Liver (tissue), 9 donors: ENCODE results near the gene TRPC4. TPM values are rescaled to one million over a fixed set of nuclear protein-coding genes. Genes with fewer than 3 reads are reported as not detected.

ENCODE experiments used
- DNase-seq: peaks from one replicate; pipeline ENCODE4 v3.0.0-alpha.2; 2017; ENCODE audit warnings: low spot score
- H3K27ac ChIP-seq, 2 donors: one replicate each; pipeline ENCODE4 v1.7.0; 2013; ENCODE audit warnings: inconsistent platforms in 2 of 2, low read length in 2 of 2, control low read depth in 1 of 2, low read depth in 1 of 2, mild to moderate bottlenecking in 1 of 2
- H3K27me3 ChIP-seq, 4 donors: one replicate each; pipeline versions ENCODE4 v1.6.1 to v1.7.0; 2013; ENCODE audit warnings: low read length in 3 of 4, inconsistent platforms in 1 of 4, mild to moderate bottlenecking in 1 of 4, moderate library complexity in 1 of 4; ENCODE audit not compliant: control insufficient read depth in 4 of 4, insufficient read depth in 4 of 4
- H3K36me3 ChIP-seq, 4 donors: one replicate each; pipeline versions ENCODE4 v1.6.1 to v1.7.0; 2013; ENCODE audit warnings: low read length in 3 of 4, mild to moderate bottlenecking in 3 of 4, low read depth in 1 of 4, moderate library complexity in 1 of 4; ENCODE audit not compliant: control insufficient read depth in 4 of 4, insufficient read depth in 3 of 4
- H3K4me1 ChIP-seq, 4 donors: one replicate each; pipeline versions ENCODE4 v1.6.1 to v1.7.0; 2013; ENCODE audit warnings: low read length in 3 of 4, mild to moderate bottlenecking in 3 of 4, moderate library complexity in 1 of 4; ENCODE audit not compliant: control insufficient read depth in 4 of 4, insufficient read depth in 4 of 4
- H3K4me3 ChIP-seq, 3 donors: one replicate each; pipeline versions ENCODE4 v1.6.1 to v1.7.0; 2013; ENCODE audit warnings: low read length in 3 of 3, control low read depth in 1 of 3, low read depth in 1 of 3, mild to moderate bottlenecking in 1 of 3
- H3K9ac ChIP-seq, 2 donors: one replicate each; pipeline ENCODE4 v1.7.0; 2013; ENCODE audit warnings: low read length in 2 of 2, mild to moderate bottlenecking in 2 of 2, moderate library complexity in 2 of 2, control low read depth in 1 of 2, low read depth in 1 of 2
- H3K9me3 ChIP-seq, 4 donors: one replicate each; pipeline versions ENCODE4 v1.6.1 to v1.7.0; 2013; ENCODE audit warnings: low read length in 3 of 4; ENCODE audit not compliant: control insufficient read depth in 4 of 4
- ATF3 ChIP-seq: IDR thresholded peaks from 2 replicates; pipeline ENCODE4 v1.6.1; 2016; ENCODE audit warnings: antibody characterized with exemption
- CTCF ChIP-seq: fragments of 150-350 bp; IDR thresholded peaks from 2 replicates; pipeline ENCODE4 v1.5.1; 2017; ENCODE audit warnings: improper control_type of control experiment, low read depth, low read length; ENCODE audit not compliant: missing input control
- FOXA1 ChIP-seq: IDR thresholded peaks from 2 replicates; pipeline ENCODE4 v1.6.1; 2016; ENCODE audit warnings: antibody characterized with exemption
- FOXA2 ChIP-seq: IDR thresholded peaks from 2 replicates; pipeline ENCODE4 v1.6.1; 2016; ENCODE audit warnings: antibody characterized with exemption
- GABPA ChIP-seq, 2 donors: IDR thresholded peaks in 1 of 2; conservative IDR thresholded peaks in 1 of 2; 2 replicates each; pipeline ENCODE4 v1.6.1; 2016; ENCODE audit warnings: antibody characterized with exemption in 2 of 2, mild to moderate bottlenecking in 1 of 2, moderate library complexity in 1 of 2
- HNF4A ChIP-seq, 2 donors: conservative IDR thresholded peaks; 2 replicates each; pipeline ENCODE4 v1.6.1; 2016; ENCODE audit warnings: antibody characterized with exemption in 2 of 2, mild to moderate bottlenecking in 2 of 2
- HNF4G ChIP-seq: IDR thresholded peaks from 2 replicates; pipeline ENCODE4 v1.6.1; 2016; ENCODE audit warnings: antibody characterized with exemption
- MAX ChIP-seq: IDR thresholded peaks from 2 replicates; pipeline ENCODE4 v1.6.1; 2016; ENCODE audit warnings: antibody characterized with exemption
- NR2F2 ChIP-seq: IDR thresholded peaks from 2 replicates; pipeline ENCODE4 v1.6.1; 2016; ENCODE audit warnings: antibody characterized with exemption
- RAD21 ChIP-seq, 2 donors: IDR thresholded peaks; 2 replicates each; pipeline ENCODE4 v1.6.1; 2016; ENCODE audit warnings: antibody characterized with exemption in 2 of 2, mild to moderate bottlenecking in 2 of 2
- RXRA ChIP-seq, 2 donors: IDR thresholded peaks; 2 replicates each; pipeline ENCODE4 v1.6.1; 2017 to 2018; ENCODE audit warnings: antibody characterized with exemption in 2 of 2, mild to moderate bottlenecking in 1 of 2
- SP1 ChIP-seq: IDR thresholded peaks from 2 replicates; pipeline ENCODE4 v1.6.1; 2018; ENCODE audit warnings: antibody characterized with exemption, mild to moderate bottlenecking
- TAF1 ChIP-seq: conservative IDR thresholded peaks from 2 replicates; pipeline ENCODE4 v1.6.1; 2016; ENCODE audit warnings: antibody characterized with exemption, mild to moderate bottlenecking
- YY1 ChIP-seq: IDR thresholded peaks from 2 replicates; pipeline ENCODE4 v1.6.1; 2016; ENCODE audit warnings: antibody characterized with exemption, mild to moderate bottlenecking
- ZBTB33 ChIP-seq: IDR thresholded peaks from 2 replicates; pipeline ENCODE4 v1.6.1; 2016; ENCODE audit warnings: antibody characterized with exemption
- WGBS: extraction: QIAGEN DNeasy Blood & Tissue Kit; methylation state at CpG from one replicate; pipeline ENCODE4 v1.1.7; 2013; 5-methylcytosine and 5-hydroxymethylcytosine counted together
- polyA plus RNA-seq, 2 donors: library from polyadenylated mRNA; stranded (reverse) in 1 of 2; unstranded in 1 of 2; fragments of 200-250 nt in 1 of 2; fragments of >200 nt in 1 of 2; fragmentation: Nextera tagmentation in 1 of 2; extraction: Ambion mirVana in 1 of 2; gene quantifications; one replicate each; pipeline versions ENCODE4 v1.2.1 to v1.2.3, GENCODE V29; 2013 to 2015
- total RNA-seq, 2 donors: library from RNA; depleted of rRNA; stranded (reverse); fragments of >200 nt; gene quantifications; one replicate each; pipeline ENCODE4 v1.2.3, GENCODE V29; 2014
- donor health status: healthy.
- donor health status: healthy.
- donor health status: healthy.
- donor health status: healthy.
- donor health status: healthy.

The TRPC4 gene
- total and polyA plus RNA-seq, 4 donors: 0.04 to 0.17 (median 0.05) TPM; not detected in 1

GRCh38 chr13:37613236-37613635 is 256.3 kb downstream of the TRPC4 start (continued):
- no peak for TF ChIP-seq ZBTB33
- TF ChIP-seq RXRA (IDR thresholded peaks at IDR 0.05): no peak
- no peak for TF ChIP-seq GABPA (IDR thresholded peaks at IDR 0.05 in 1 of 2, conservative IDR thresholded peaks at IDR 0.05 in 1 of 2)
- no peak for TF ChIP-seq FOXA1

- no peak for DNase-seq
- H3K9ac ChIP-seq: no peak overlapping the region
- no peak overlapping the region for H3K27ac ChIP-seq
- H3K9me3 ChIP-seq: no peaks in the 10 kb centered on the region
- 42% methylated on average over 1 of the region's 1 CpG for WGBS
- H3K4me3 ChIP-seq: no peak overlapping the region
- H3K27me3 ChIP-seq: no peaks in the 10 kb centered on the region
- no peaks in the 10 kb centered on the region for H3K36me3 ChIP-seq
- H3K4me1 ChIP-seq: no peaks in the 10 kb centered on the region
- TF ChIP-seq HNF4G: no peak
- TF ChIP-seq RXRA (IDR thresholded peaks at IDR 0.05): no peak
- TF ChIP-seq GABPA (IDR thresholded peaks at IDR 0.05 in 1 of 2, conservative IDR thresholded peaks at IDR 0.05 in 1 of 2): no peak
- TF ChIP-seq TAF1: no peak
- no peak for TF ChIP-seq RAD21 (IDR thresholded peaks at IDR 0.05)
- TF ChIP-seq NR2F2: no peak
- no peak for TF ChIP-seq SP1
- no peak for TF ChIP-seq HNF4A (conservative IDR thresholded peaks at IDR 0.05)
- TF ChIP-seq FOXA2: no peak
- no peak for TF ChIP-seq ZBTB33
- no peak for TF ChIP-seq ATF3
- TF ChIP-seq MAX: no peak
- TF ChIP-seq YY1: no peak
These were observed 260.7 kb downstream of the TRPC4 start for GRCh38 chr13:37608750-37609339.

- WGBS: 73% methylated on average over 5 of the region's 5 CpGs
- Histone ChIP-seq H3K27ac (no peak overlapping the region), H3K36me3 (no peaks in the 10 kb centered on the region), H3K4me1 (no peaks in the 10 kb centered on the region), H3K9me3 (no peaks in the 10 kb centered on the region), H3K4me3 (no peak overlapping the region), H3K27me3 (peaks cover 0 to 4% (median 0%) of the 10 kb centered on the region in 4 donors), H3K9ac (no peak overlapping the region)
- no peak for DNase-seq
- peak; percentile 17 for TF ChIP-seq CTCF
- TF ChIP-seq RAD21 (IDR thresholded peaks at IDR 0.05): peak; percentile 68 to 73
- TF ChIP-seq RXRA (IDR thresholded peaks at IDR 0.05): no peak
These were observed 266.7 kb downstream of the TRPC4 start for GRCh38 chr13:37602733-37603381.
